Cardiac fibroblast (primary cell): ENCODE results near the gene AP3B1.

Experiments
- DNase-seq, 2 donors: peaks; one replicate each; pipeline versions ENCODE4 v3.0.0 to v3.0.0-alpha.2; 2010; ENCODE audit warnings: low read depth in 2 of 2
- H3K4me3 ChIP-seq, 2 donors: replicated peaks in 1 of 2; 1 replicate in 1 of 2; 2 replicates in 1 of 2; pipeline ENCODE4 v1.5.1; 2011; ENCODE audit warnings: low read depth in 2 of 2, low read length in 2 of 2, mild to moderate bottlenecking in 2 of 2, moderate library complexity in 1 of 2
- CTCF ChIP-seq: IDR thresholded peaks from one replicate; pipeline ENCODE4 v1.5.1; 2011; ENCODE audit warnings: low read depth, mild to moderate bottlenecking, low read length, inconsistent platforms

AP3B1 gene

GRCh38 chr5:77963795-77964194 lies 330.7 kb downstream of the AP3B1 start:
- no peak for DNase-seq
- no peak overlapping the region for H3K4me3 ChIP-seq
- TF ChIP-seq CTCF = no peak

- TF ChIP-seq CTCF = no peak
- H3K4me3 ChIP-seq = no peak overlapping the region
- no peak for DNase-seq
Measured at GRCh38 chr5:77960863-77961396, 333.6 kb downstream of the AP3B1 start.

- no peak overlapping the region for H3K4me3 ChIP-seq
- no peak for DNase-seq
- TF ChIP-seq CTCF = no peak
Measured at GRCh38 chr5:77960305-77960704, 334.2 kb downstream of the AP3B1 start.

GRCh38 chr5:77958642-77959330 lies 335.7 kb downstream of the AP3B1 start:
- DNase-seq = no peak
- TF ChIP-seq CTCF = no peak
- H3K4me3 ChIP-seq = no peak overlapping the region

GRCh38 chr5:77957931-77958521 lies 336.5 kb downstream of the AP3B1 start:
- no peak overlapping the region for H3K4me3 ChIP-seq
- DNase-seq = no peak
- TF ChIP-seq CTCF = no peak

- TF ChIP-seq CTCF = no peak
- H3K4me3 ChIP-seq = no peak overlapping the region
- no peak for DNase-seq
Measured at GRCh38 chr5:77957516-77957915, 337.0 kb downstream of the AP3B1 start.
